RWPE1 (cell line): ENCODE data around the gene DZANK1.
A peak's percentile ranks its signal among the peaks of the same experiment; 100 is the strongest.
"Not testable (repeated sequence)": the region's sequence is repeated elsewhere in the genome, so short reads cannot be mapped to it uniquely, and the experiment has no call there.

ENCODE experiments used
- CTCF ChIA-PET: fragments of 350-600 bp; sonication (Branson Sonifier 250); formaldehyde crosslinking; extraction: SDS; loops from one replicate; lab custom pipeline; 2021; lab: Yijun Ruan, JAX
- POLR2A ChIA-PET: fragments of 400-600 bp; formaldehyde crosslinking; extraction: SDS; loops from one replicate; lab custom pipeline; 2020; ENCODE audit warnings: antibody characterized with exemption; ENCODE audit not compliant: low non-redundant PET; lab: Yijun Ruan, JAX
- DNase-seq: peaks from one replicate; pipeline ENCODE4 v3.0.0; 2012; ENCODE audit warnings: low spot score
- H3K27ac ChIP-seq: fragments of 450-650 bp; 2 replicates; pipeline ENCODE4 v1.5.1; 2017
- CTCF ChIP-seq: fragments of 450-650 bp; conservative IDR thresholded peaks from 2 replicates; pipeline ENCODE4 v1.5.1; 2017; ENCODE audit warnings: low read depth, mild to moderate bottlenecking

Gene DZANK1

GRCh38 chr20:18394363-18394762 lies 72.5 kb downstream of the DZANK1 start:
- no peak for TF ChIP-seq CTCF
- ChIA-PET POLR2A (no interaction called here), CTCF (no interaction called here)
- no peak for DNase-seq
- H3K27ac ChIP-seq, result no peak overlapping the region

GRCh38 chr20:18391686-18392085 lies 75.1 kb downstream of the DZANK1 start:
- TF ChIP-seq CTCF, result no peak
- DNase-seq, result no peak
- ChIA-PET POLR2A (no interaction called here), CTCF (no interaction called here)
- no peak overlapping the region for H3K27ac ChIP-seq

GRCh38 chr20:18390201-18390600 lies 76.6 kb downstream of the DZANK1 start:
- no peak for TF ChIP-seq CTCF
- H3K27ac ChIP-seq, result no peak overlapping the region
- POLR2A ChIA-PET, result no interaction called here
- CTCF ChIA-PET, result interaction anchor here (0.7 kb wide), 1 partner anchor 29 kb away, joined by 3 read pairs; no protein-coding TSS in a partner anchor
- no peak for DNase-seq

GRCh38 chr20:18388860-18389259 lies 78.0 kb downstream of the DZANK1 start:
- DNase-seq, result peak; percentile 69
- H3K27ac ChIP-seq, result no peak overlapping the region
- CTCF ChIA-PET, result no interaction called here
- TF ChIP-seq CTCF, result no peak
- POLR2A ChIA-PET, result no interaction called here

- no peak for TF ChIP-seq CTCF
- CTCF ChIA-PET, result no interaction called here
- POLR2A ChIA-PET, result no interaction called here
- DNase-seq, result no peak
- H3K27ac ChIP-seq, result no peak overlapping the region
Measured at GRCh38 chr20:18380908-18381529, 85.8 kb downstream of the DZANK1 start.

- ChIA-PET CTCF (interaction anchor here (0.9 kb wide), 1 partner anchor 352 kb away, joined by 4 read pairs; no protein-coding TSS in a partner anchor), POLR2A (no interaction called here)
- no peak for DNase-seq
- no peak for TF ChIP-seq CTCF
- H3K27ac ChIP-seq, result no peak overlapping the region
Measured at GRCh38 chr20:18377896-18378481, 88.8 kb downstream of the DZANK1 start.

- CTCF ChIA-PET, POLR2A ChIA-PET, H3K27ac ChIP-seq, DNase-seq: not testable (repeated sequence)
Measured at GRCh38 chr20:18375551-18375950, 91.3 kb downstream of the DZANK1 start.
